DOHH2 (cell line): ENCODE data around the gene CDK14.

ENCODE experiments used
- H3F3A ChIP-seq: fragments of 200-600 bp; sonication (generic), shearing (Covaris generic); 2 replicates; pipeline ENCODE4 v1.6.0; 2016; ENCODE audit warnings: antibody characterized with exemption, mild to moderate bottlenecking; ENCODE audit not compliant: control insufficient read depth, insufficient read depth
- H3K27ac ChIP-seq: fragments of 200-600 bp; sonication (generic); 2 replicates; pipeline ENCODE4 v1.5.1; 2014; ENCODE audit warnings: low read depth, mild to moderate bottlenecking, low read length, moderate library complexity
- H3K27me3 ChIP-seq: fragments of 200-600 bp; sonication (generic); 2 replicates; pipeline ENCODE4 v1.6.1; 2014; ENCODE audit warnings: mild to moderate bottlenecking, low read length, mixed read lengths; ENCODE audit not compliant: control insufficient read depth
- H3K36me3 ChIP-seq: fragments of 200-600 bp; sonication (generic); 2 replicates; pipeline ENCODE4 v1.6.1; 2014; ENCODE audit warnings: mild to moderate bottlenecking, low read length, moderate library complexity, mixed read lengths; ENCODE audit not compliant: control insufficient read depth
- H3K4me1 ChIP-seq: fragments of 200-600 bp; sonication (generic); 2 replicates; pipeline ENCODE4 v1.6.1; 2014; ENCODE audit warnings: mild to moderate bottlenecking, low read length, mixed read lengths; ENCODE audit not compliant: control insufficient read depth
- H3K4me2 ChIP-seq: fragments of 200-600 bp; sonication (generic); 2 replicates; pipeline ENCODE4 v1.6.0; 2014; ENCODE audit warnings: mild to moderate bottlenecking, low read length, moderate library complexity
- H3K4me3 ChIP-seq: fragments of 200-600 bp; sonication (generic); 2 replicates; pipeline ENCODE4 v1.5.1; 2014; ENCODE audit warnings: mild to moderate bottlenecking, low read length, mixed read lengths
- H3K79me2 ChIP-seq: fragments of 200-600 bp; sonication (generic); 2 replicates; pipeline ENCODE4 v1.6.1; 2014; ENCODE audit warnings: mild to moderate bottlenecking, low read length, mixed read lengths; ENCODE audit not compliant: control insufficient read depth
- H3K9me2 ChIP-seq: fragments of 200-600 bp; sonication (generic); replicated peaks from 2 replicates; pipeline ENCODE4 v1.6.1; 2014; ENCODE audit warnings: mild to moderate bottlenecking, low read length, mixed read lengths; ENCODE audit not compliant: control insufficient read depth
- H3K9me3 ChIP-seq: fragments of 200-600 bp; sonication (generic); 2 replicates; pipeline ENCODE4 v1.6.1; 2014; ENCODE audit warnings: antibody characterized with exemption, low read length, mixed read lengths; ENCODE audit not compliant: control insufficient read depth, insufficient read depth
- H4K20me1 ChIP-seq: fragments of 200-600 bp; sonication (generic); 2 replicates; pipeline ENCODE4 v1.6.0; 2014; ENCODE audit warnings: low read depth, mild to moderate bottlenecking, antibody characterized with exemption, low read length, moderate library complexity; ENCODE audit not compliant: control insufficient read depth, insufficient read depth
- EZH2phosphoT487 ChIP-seq: fragments of 200-600 bp; sonication (generic); IDR thresholded peaks from 2 replicates; pipeline ENCODE4 v1.6.1; 2017; ENCODE audit warnings: borderline replicate concordance, mild to moderate bottlenecking, antibody characterized with exemption, low read length, moderate library complexity, mixed read lengths
- TF ChIP-seq, protein P1 (sequence below): fragments of 200-600 bp; sonication (generic); IDR thresholded peaks from one replicate; pipeline ENCODE4 v1.5.1; 2014; ENCODE audit warnings: antibody characterized with exemption, mild to moderate bottlenecking, low read depth, low read length; ENCODE audit not compliant: poor library complexity, severe bottlenecking

CDK14 gene

DNA sequence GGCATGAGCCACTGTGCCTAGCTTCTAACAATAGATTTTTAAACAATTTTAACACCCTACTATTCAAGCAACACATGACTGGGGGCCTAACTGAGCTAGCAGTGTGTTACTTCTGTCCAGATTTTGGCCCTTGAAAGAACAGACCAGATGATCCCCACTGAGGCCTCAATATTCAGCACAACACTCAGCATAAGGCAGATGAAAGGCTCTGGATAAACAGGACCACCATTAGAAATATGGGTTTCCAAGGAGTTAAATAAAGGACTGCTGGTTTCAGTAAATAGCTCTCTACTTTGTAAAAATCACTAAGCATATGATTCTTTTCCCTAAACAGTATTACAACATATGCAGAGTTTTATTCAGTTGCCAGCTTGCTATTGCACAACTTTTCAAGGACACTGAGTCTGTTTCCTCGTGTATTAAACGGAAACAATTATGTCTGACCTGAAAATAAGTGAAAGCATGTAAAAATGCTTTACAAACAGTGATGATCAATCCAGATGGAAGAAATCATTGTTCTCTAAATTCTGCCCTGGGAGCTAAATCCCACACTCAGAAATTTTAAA is 644.3 kb downstream of the CDK14 start:
- TF ChIP-seq EZH2phosphoT487 = no peak
- TF ChIP-seq, protein P1, sequence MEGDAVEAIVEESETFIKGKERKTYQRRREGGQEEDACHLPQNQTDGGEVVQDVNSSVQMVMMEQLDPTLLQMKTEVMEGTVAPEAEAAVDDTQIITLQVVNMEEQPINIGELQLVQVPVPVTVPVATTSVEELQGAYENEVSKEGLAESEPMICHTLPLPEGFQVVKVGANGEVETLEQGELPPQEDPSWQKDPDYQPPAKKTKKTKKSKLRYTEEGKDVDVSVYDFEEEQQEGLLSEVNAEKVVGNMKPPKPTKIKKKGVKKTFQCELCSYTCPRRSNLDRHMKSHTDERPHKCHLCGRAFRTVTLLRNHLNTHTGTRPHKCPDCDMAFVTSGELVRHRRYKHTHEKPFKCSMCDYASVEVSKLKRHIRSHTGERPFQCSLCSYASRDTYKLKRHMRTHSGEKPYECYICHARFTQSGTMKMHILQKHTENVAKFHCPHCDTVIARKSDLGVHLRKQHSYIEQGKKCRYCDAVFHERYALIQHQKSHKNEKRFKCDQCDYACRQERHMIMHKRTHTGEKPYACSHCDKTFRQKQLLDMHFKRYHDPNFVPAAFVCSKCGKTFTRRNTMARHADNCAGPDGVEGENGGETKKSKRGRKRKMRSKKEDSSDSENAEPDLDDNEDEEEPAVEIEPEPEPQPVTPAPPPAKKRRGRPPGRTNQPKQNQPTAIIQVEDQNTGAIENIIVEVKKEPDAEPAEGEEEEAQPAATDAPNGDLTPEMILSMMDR = no peak
- Histone ChIP-seq H3K27me3 (peaks cover 7% of the 10 kb centered on the region; the same call in 1 of the 2 replicates), H3K4me1 (no peaks in the 10 kb centered on the region), H3F3A (no peaks in the 10 kb centered on the region), H3K4me2 (no peak overlapping the region), H3K4me3 (no peak overlapping the region), H3K9me2 (no peaks in the 10 kb centered on the region), H3K79me2 (no peaks in the 10 kb centered on the region), H3K27ac (no peak overlapping the region), H4K20me1 (no peaks in the 10 kb centered on the region), H3K9me3 (no peaks in the 10 kb centered on the region), H3K36me3 (no peaks in the 10 kb centered on the region)

DNA sequence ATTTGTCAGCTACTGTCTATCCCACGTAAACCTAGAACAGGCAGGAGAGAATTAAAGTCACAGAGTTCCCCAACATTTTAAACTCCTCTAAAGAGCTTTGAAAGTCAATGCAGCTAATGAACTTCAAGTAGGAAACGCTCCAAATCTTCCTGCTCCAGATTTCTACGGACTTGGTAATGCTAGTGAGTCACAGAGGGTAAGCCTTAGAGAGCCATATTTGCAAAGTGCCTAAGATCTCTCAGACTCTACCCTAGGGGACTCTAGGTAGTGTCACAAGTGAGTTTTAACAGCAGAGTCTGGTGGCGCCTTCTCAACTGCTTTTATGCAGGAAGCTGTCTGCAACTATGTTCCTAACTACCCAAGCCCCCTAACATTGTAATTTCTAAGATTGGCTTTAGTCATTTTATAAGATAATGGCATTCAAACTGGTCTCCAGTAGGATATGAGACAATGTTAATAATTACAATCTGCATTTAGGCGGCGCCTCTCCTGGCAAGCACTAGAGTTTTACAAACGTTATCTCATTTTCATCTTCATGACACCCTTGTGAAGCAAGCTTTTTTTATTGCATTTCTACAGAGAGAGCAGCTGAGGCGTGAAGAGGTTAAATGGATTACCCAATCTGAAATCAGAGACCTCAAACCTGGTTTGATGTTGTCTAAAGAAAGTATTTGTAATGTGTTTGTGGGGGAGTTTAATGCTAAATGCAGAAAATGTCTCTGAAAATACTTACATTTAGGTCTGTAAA is 646.1 kb downstream of the CDK14 start:
- H3K27ac ChIP-seq = no peak overlapping the region
- H3K27me3 ChIP-seq = peaks cover 7% of the 10 kb centered on the region; the same call in 1 of the 2 replicates
- H4K20me1 ChIP-seq = no peaks in the 10 kb centered on the region
- H3K4me3 ChIP-seq = no peak overlapping the region
- no peaks in the 10 kb centered on the region for H3K4me1 ChIP-seq
- TF ChIP-seq EZH2phosphoT487 = no peak
- TF ChIP-seq, protein P1 = no peak
- no peaks in the 10 kb centered on the region for H3F3A ChIP-seq
- no peaks in the 10 kb centered on the region for H3K9me2 ChIP-seq
- H3K9me3 ChIP-seq = no peaks in the 10 kb centered on the region
- H3K4me2 ChIP-seq = no peak overlapping the region
- H3K79me2 ChIP-seq = no peaks in the 10 kb centered on the region
- H3K36me3 ChIP-seq = no peaks in the 10 kb centered on the region

DNA sequence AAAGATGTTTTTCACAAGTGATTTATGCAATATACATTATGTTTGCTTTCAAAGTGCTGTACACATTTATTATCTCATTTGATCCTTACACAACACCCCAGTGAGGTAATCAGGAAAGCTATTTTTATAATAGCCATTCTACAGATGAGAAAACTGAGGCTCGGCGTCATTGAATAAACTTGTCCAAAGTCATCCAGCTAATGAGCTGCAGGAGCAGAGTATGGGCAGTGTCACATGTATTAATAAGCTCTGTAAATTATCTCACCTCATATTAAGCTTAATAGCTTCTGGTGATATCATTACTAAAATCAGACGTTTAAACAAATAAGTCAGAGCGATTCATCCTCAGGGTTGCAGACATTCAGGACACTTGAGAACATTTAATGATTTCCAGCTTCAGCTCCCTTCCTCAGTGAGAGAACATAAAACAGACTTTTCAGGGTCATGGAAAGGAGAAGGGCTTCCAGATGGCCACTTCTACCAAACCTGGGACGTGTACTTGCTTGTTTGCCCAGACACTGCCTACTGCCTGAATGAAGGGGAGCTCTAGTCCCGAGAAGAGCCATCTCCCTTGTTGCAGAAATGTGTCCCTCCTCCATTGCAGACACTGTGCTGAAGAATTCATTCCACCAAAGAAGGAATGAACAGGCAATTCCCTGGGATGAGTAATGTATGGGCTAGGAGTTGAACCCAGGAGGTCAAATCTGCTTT is 647.6 kb downstream of the CDK14 start:
- Histone ChIP-seq H3K4me3 (no peak overlapping the region), H3K9me2 (no peaks in the 10 kb centered on the region), H3F3A (no peaks in the 10 kb centered on the region), H4K20me1 (no peaks in the 10 kb centered on the region), H3K79me2 (no peaks in the 10 kb centered on the region), H3K4me2 (no peak overlapping the region), H3K27ac (no peak overlapping the region), H3K36me3 (no peaks in the 10 kb centered on the region), H3K4me1 (no peaks in the 10 kb centered on the region), H3K27me3 (peaks cover 7% of the 10 kb centered on the region; the same call in 1 of the 2 replicates), H3K9me3 (no peaks in the 10 kb centered on the region)
- no peak for TF ChIP-seq EZH2phosphoT487
- TF ChIP-seq, protein P1 = no peak
